B cell (primary cell): ENCODE data around the gene CCDC97.

ENCODE experiments used
- EZH2 ChIP-seq: IDR thresholded peaks from 2 replicates; pipeline ENCODE4 v1.6.1; 2012; ENCODE audit warnings: borderline replicate concordance, low read depth, mild to moderate bottlenecking, moderate library complexity, low read length; ENCODE audit not compliant: insufficient read depth, poor library complexity, severe bottlenecking
- TF ChIP-seq, protein P1 (sequence below): fragments of 200-600 bp; IDR thresholded peaks from one replicate; pipeline ENCODE4 v1.8.0; 2022; ENCODE audit warnings: antibody characterized with exemption, mild to moderate bottlenecking

DNA sequence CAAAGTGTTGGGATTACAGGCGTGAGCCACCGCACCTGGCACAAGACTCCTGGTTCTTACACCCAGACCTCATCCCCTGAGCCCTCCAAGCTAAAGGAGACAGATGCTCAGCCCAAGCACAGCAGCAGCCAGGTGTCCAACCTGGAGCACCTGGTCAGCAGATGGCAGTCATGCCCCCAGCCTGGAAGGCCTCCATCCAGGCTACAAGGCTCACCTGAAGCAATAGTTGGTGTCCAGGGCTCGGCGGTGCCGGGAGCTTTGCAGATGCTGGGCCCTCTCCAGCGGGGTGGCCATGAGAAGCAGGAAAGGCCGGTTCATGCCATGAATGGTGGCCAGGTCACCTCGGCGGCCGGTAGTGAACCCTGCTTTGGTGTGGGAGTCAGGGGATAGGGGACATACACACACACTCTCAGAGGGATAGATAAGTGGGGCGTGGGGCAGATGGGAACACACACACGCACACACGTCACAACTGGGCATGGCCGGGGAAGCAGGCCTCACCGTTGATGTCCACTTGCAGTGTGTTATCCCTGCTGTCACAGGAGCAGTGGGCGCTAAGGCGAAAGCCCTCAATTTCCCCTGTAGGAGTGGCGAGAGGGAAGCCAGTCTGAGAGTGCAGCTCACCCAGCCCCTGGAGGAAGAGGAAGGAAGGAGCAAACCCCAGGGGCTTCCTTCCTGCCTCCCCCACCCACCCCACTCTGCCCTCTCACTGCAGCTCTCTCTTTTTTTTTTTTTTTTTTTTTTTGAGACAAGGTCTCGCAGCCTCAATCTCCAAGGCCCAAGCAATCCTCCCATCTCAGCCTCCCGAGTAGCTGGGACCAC is 31.9 kb downstream of the CCDC97 start:
- TF ChIP-seq EZH2: no peak
- TF ChIP-seq, protein P1, sequence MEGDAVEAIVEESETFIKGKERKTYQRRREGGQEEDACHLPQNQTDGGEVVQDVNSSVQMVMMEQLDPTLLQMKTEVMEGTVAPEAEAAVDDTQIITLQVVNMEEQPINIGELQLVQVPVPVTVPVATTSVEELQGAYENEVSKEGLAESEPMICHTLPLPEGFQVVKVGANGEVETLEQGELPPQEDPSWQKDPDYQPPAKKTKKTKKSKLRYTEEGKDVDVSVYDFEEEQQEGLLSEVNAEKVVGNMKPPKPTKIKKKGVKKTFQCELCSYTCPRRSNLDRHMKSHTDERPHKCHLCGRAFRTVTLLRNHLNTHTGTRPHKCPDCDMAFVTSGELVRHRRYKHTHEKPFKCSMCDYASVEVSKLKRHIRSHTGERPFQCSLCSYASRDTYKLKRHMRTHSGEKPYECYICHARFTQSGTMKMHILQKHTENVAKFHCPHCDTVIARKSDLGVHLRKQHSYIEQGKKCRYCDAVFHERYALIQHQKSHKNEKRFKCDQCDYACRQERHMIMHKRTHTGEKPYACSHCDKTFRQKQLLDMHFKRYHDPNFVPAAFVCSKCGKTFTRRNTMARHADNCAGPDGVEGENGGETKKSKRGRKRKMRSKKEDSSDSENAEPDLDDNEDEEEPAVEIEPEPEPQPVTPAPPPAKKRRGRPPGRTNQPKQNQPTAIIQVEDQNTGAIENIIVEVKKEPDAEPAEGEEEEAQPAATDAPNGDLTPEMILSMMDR: no peak
